GM23338 (cell line): ENCODE measurements around the gene HDAC3. TPM values are rescaled to one million over a fixed set of nuclear protein-coding genes. Genes with fewer than 3 reads are reported as not detected.

Experiments used
- ATAC-seq: fragments of 200-7000 bp; cut with Tn5 transposase; 3 replicates; pipeline ENCODE4 v1.9.1; 2020
- DNase-seq: peaks from one replicate; pipeline ENCODE4 v3.0.0-alpha.2; 2015; ENCODE audit warnings: low spot score
- H2AFZ ChIP-seq: fragments of 200-600 bp; sonication (generic); 2 replicates; pipeline ENCODE4 v1.8.0; 2016; ENCODE audit warnings: antibody characterized with exemption, mild to moderate bottlenecking, moderate library complexity
- H3F3A ChIP-seq: fragments of 200-600 bp; sonication (generic); replicated peaks from 2 replicates; pipeline ENCODE4 v1.8.0; 2017; ENCODE audit warnings: antibody characterized with exemption, mixed run types, low read depth
- H3K27ac ChIP-seq: fragments of 200-600 bp; sonication (generic); 2 replicates; pipeline ENCODE4 v1.6.1; 2016; ENCODE audit warnings: low read depth
- H3K27me3 ChIP-seq: fragments of 200-600 bp; sonication (generic); 2 replicates; pipeline ENCODE4 v1.8.0; 2016; ENCODE audit warnings: mild to moderate bottlenecking, mixed run types, moderate library complexity; ENCODE audit not compliant: insufficient read depth
- H3K36me3 ChIP-seq: fragments of 200-600 bp; sonication (generic); 2 replicates; pipeline ENCODE4 v1.8.0; 2016; ENCODE audit warnings: mild to moderate bottlenecking; ENCODE audit not compliant: insufficient read depth
- H3K4me1 ChIP-seq: fragments of 200-600 bp; sonication (generic); 2 replicates; pipeline ENCODE4 v1.8.0; 2016; ENCODE audit warnings: mild to moderate bottlenecking, moderate library complexity; ENCODE audit not compliant: insufficient read depth
- H3K4me2 ChIP-seq: fragments of 200-600 bp; sonication (generic); 2 replicates; pipeline ENCODE4 v1.7.1; 2017; ENCODE audit warnings: mixed run types
- H3K4me3 ChIP-seq: fragments of 200-600 bp; sonication (generic); 2 replicates; pipeline ENCODE4 v1.6.1; 2016; ENCODE audit warnings: mixed run types
- H3K79me2 ChIP-seq: fragments of 200-600 bp; sonication (generic); replicated peaks from 2 replicates; pipeline ENCODE4 v1.8.0; 2017; ENCODE audit warnings: mild to moderate bottlenecking; ENCODE audit not compliant: insufficient read depth
- H3K9me2 ChIP-seq: fragments of 200-600 bp; sonication (generic); 2 replicates; pipeline ENCODE4 v1.8.0; 2017; ENCODE audit not compliant: insufficient read depth
- H4K20me1 ChIP-seq: fragments of 200-600 bp; sonication (generic); replicated peaks from 2 replicates; pipeline ENCODE4 v1.8.0; 2017; ENCODE audit warnings: mild to moderate bottlenecking; ENCODE audit not compliant: insufficient read depth
- H3K27ac Mint-ChIP-seq: 2 replicates; pipeline ENCODE4 v1.8.0; 2020; ENCODE audit warnings: inconsistent platforms, mild to moderate bottlenecking, moderate library complexity, mixed read lengths
- H3K27me3 Mint-ChIP-seq: 3 replicates; pipeline ENCODE4 v1.8.0; 2022; ENCODE audit warnings: low read depth, mild to moderate bottlenecking, moderate library complexity, mixed read lengths, inconsistent platforms; ENCODE audit not compliant: insufficient read depth, poor library complexity
- H3K36me3 Mint-ChIP-seq: 3 replicates; pipeline ENCODE4 v1.8.0; 2021; ENCODE audit warnings: low read depth, mild to moderate bottlenecking, inconsistent platforms, moderate library complexity, mixed read lengths
- H3K4me1 Mint-ChIP-seq: 3 replicates; pipeline ENCODE4 v1.8.0; 2020; ENCODE audit warnings: mild to moderate bottlenecking, inconsistent platforms, mixed read lengths
- H3K4me3 Mint-ChIP-seq: 3 replicates; pipeline ENCODE4 v1.8.0; 2021; ENCODE audit warnings: moderate library complexity, mild to moderate bottlenecking, inconsistent platforms, mixed read lengths
- H3K9me3 Mint-ChIP-seq: 3 replicates; pipeline ENCODE4 v1.8.0; 2020; ENCODE audit warnings: moderate library complexity, mild to moderate bottlenecking, inconsistent platforms, mixed read lengths
- CREB1 ChIP-seq: fragments of 250-450 bp; sonication (Bioruptor Pico); IDR thresholded peaks from 2 replicates; pipeline ENCODE4 v1.5.0; 2020; ENCODE audit warnings: low read depth, mild to moderate bottlenecking, moderate library complexity
- EZH2 ChIP-seq: fragments of 200-600 bp; sonication (generic); IDR thresholded peaks from one replicate; pipeline ENCODE4 v1.8.0; 2017; ENCODE audit warnings: antibody characterized with exemption, mild to moderate bottlenecking, low read depth; ENCODE audit not compliant: unreplicated experiment
- JUNB ChIP-seq: IDR thresholded peaks from one replicate; pipeline ENCODE4 v1.6.1; 2016; ENCODE audit warnings: antibody characterized with exemption; ENCODE audit not compliant: unreplicated experiment
- NANOG ChIP-seq: IDR thresholded peaks from 2 replicates; pipeline ENCODE4 v1.6.1; 2016; ENCODE audit warnings: antibody characterized with exemption, borderline replicate concordance
- ZNF114 ChIP-seq: fragments of 250-450 bp; sonication (Bioruptor Pico); IDR thresholded peaks from 2 replicates; pipeline ENCODE4 v1.5.0; 2020; ENCODE audit warnings: mild to moderate bottlenecking, moderate library complexity
- ZNF331 ChIP-seq: fragments of 250-450 bp; sonication (Bioruptor Pico); IDR thresholded peaks from 2 replicates; pipeline ENCODE4 v1.5.0; 2020; ENCODE audit warnings: low read depth, mild to moderate bottlenecking, moderate library complexity
- polyA plus RNA-seq: library from polyadenylated mRNA; unstranded; fragments of >200 nt; fragmentation: Nextera tagmentation; extraction: Ambion mirVana; gene quantifications from 2 replicates; pipeline ENCODE4 v1.2.1, GENCODE V29; 2016
- total RNA-seq: library from RNA; depleted of rRNA; stranded (reverse); fragments of >200 nt; shearing (Covaris generic); gene quantifications from 2 replicates; pipeline ENCODE4 v1.2.3, GENCODE V29; 2014
- TF ChIP-seq, protein P1 (sequence below): fragments of 250-450 bp; sonication (Bioruptor Pico); IDR thresholded peaks from 2 replicates; pipeline ENCODE4 v1.5.0; 2020; ENCODE audit warnings: mild to moderate bottlenecking, moderate library complexity
- TF ChIP-seq, protein P2 (sequence below): IDR thresholded peaks from 2 replicates; pipeline ENCODE4 v1.6.1; 2016; ENCODE audit warnings: antibody characterized with exemption

The HDAC3 gene
- total and polyA plus RNA-seq, 2 experiments from 2014 or later: 59.2 to 90.0 TPM

DNA sequence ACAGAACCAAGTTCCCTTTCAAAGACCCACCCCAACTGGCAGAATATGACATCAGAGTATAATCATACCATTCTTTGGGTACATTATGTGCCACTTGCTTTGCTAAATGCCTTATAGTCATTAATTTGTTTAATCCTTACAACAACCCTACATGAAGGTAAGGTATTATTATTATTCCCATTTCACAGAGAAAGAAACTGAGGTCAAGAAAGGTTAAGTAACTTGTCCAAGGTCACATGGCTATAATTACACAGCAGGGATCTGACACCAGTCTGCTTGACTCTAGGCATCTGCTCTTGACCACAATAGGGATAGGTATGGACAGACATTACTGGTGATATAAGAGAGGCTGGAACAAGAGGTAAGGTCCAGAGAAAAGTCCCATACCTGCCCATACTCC is 13.3 kb upstream of the HDAC3 start:
- ATAC-seq: no peak
- Histone ChIP-seq H3F3A (peaks cover 12% of the 10 kb centered on the region), H3K27ac (no peak overlapping the region), H4K20me1 (no peaks in the 10 kb centered on the region; the same call in 1 of the 2 replicates), H3K4me3 (peak overlapping the region; percentile 87), H3K9me2 (no peaks in the 10 kb centered on the region), H3K79me2 (no peaks in the 10 kb centered on the region), H3K4me2 (peak overlapping the region; percentile 84), H2AFZ (no peak overlapping the region), H3K4me1 (peaks cover 19% of the 10 kb centered on the region), H3K27me3 (no peaks in the 10 kb centered on the region), H3K36me3 (no peaks in the 10 kb centered on the region; the same call in 1 of the 2 replicates)
- H3K9me3 Mint-ChIP-seq: no peaks in the 10 kb centered on the region
- H3K36me3 Mint-ChIP-seq: peaks cover 40% of the 10 kb centered on the region
- peaks cover 29% of the 10 kb centered on the region for H3K4me1 Mint-ChIP-seq
- H3K27me3 Mint-ChIP-seq: peaks cover 14% of the 10 kb centered on the region
- no peak overlapping the region for H3K27ac Mint-ChIP-seq
- DNase-seq: no peak
- H3K4me3 Mint-ChIP-seq: peak overlapping the region; percentile 96; the same call in 2 of the 3 replicates
- no peak for TF ChIP-seq ZNF114 (CRISPR knock-in tag)
- no peak for TF ChIP-seq JUNB
- TF ChIP-seq, protein P1, sequence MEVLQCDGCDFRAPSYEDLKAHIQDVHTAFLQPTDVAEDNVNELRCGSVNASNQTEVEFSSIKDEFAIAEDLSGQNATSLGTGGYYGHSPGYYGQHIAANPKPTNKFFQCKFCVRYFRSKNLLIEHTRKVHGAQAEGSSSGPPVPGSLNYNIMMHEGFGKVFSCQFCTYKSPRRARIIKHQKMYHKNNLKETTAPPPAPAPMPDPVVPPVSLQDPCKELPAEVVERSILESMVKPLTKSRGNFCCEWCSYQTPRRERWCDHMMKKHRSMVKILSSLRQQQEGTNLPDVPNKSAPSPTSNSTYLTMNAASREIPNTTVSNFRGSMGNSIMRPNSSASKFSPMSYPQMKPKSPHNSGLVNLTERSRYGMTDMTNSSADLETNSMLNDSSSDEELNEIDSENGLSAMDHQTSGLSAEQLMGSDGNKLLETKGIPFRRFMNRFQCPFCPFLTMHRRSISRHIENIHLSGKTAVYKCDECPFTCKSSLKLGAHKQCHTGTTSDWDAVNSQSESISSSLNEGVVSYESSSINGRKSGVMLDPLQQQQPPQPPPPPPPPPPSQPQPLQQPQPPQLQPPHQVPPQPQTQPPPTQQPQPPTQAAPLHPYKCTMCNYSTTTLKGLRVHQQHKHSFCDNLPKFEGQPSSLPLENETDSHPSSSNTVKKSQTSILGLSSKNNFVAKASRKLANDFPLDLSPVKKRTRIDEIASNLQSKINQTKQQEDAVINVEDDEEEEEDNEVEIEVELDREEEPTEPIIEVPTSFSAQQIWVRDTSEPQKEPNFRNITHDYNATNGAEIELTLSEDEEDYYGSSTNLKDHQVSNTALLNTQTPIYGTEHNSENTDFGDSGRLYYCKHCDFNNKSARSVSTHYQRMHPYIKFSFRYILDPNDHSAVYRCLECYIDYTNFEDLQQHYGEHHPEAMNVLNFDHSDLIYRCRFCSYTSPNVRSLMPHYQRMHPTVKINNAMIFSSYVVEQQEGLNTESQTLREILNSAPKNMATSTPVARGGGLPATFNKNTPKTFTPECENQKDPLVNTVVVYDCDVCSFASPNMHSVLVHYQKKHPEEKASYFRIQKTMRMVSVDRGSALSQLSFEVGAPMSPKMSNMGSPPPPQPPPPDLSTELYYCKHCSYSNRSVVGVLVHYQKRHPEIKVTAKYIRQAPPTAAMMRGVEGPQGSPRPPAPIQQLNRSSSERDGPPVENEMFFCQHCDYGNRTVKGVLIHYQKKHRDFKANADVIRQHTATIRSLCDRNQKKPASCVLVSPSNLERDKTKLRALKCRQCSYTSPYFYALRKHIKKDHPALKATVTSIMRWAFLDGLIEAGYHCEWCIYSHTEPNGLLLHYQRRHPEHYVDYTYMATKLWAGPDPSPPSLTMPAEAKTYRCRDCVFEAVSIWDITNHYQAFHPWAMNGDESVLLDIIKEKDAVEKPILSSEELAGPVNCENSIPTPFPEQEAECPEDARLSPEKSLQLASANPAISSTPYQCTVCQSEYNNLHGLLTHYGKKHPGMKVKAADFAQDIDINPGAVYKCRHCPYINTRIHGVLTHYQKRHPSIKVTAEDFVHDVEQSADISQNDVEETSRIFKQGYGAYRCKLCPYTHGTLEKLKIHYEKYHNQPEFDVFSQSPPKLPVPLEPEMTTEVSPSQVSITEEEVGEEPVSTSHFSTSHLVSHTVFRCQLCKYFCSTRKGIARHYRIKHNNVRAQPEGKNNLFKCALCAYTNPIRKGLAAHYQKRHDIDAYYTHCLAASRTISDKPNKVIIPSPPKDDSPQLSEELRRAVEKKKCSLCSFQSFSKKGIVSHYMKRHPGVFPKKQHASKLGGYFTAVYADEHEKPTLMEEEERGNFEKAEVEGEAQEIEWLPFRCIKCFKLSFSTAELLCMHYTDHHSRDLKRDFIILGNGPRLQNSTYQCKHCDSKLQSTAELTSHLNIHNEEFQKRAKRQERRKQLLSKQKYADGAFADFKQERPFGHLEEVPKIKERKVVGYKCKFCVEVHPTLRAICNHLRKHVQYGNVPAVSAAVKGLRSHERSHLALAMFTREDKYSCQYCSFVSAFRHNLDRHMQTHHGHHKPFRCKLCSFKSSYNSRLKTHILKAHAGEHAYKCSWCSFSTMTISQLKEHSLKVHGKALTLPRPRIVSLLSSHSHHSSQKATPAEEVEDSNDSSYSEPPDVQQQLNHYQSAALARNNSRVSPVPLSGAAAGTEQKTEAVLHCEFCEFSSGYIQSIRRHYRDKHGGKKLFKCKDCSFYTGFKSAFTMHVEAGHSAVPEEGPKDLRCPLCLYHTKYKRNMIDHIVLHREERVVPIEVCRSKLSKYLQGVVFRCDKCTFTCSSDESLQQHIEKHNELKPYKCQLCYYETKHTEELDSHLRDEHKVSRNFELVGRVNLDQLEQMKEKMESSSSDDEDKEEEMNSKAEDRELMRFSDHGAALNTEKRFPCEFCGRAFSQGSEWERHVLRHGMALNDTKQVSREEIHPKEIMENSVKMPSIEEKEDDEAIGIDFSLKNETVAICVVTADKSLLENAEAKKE (CRISPR knock-in tag): no peak
- TF ChIP-seq, protein P2, sequence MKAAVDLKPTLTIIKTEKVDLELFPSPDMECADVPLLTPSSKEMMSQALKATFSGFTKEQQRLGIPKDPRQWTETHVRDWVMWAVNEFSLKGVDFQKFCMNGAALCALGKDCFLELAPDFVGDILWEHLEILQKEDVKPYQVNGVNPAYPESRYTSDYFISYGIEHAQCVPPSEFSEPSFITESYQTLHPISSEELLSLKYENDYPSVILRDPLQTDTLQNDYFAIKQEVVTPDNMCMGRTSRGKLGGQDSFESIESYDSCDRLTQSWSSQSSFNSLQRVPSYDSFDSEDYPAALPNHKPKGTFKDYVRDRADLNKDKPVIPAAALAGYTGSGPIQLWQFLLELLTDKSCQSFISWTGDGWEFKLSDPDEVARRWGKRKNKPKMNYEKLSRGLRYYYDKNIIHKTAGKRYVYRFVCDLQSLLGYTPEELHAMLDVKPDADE: no peak
- TF ChIP-seq ZNF331 (CRISPR knock-in tag): no peak
- TF ChIP-seq EZH2: no peak
- TF ChIP-seq CREB1: no peak
- TF ChIP-seq NANOG: no peak
